Loucy (cell line): ENCODE measurements around the gene MOV10L1.

Experiments used
- EZH2phosphoT487 ChIP-seq: fragments of 200-600 bp; IDR thresholded peaks from 2 replicates; pipeline ENCODE4 v1.6.1; 2018; ENCODE audit warnings: antibody characterized with exemption, mild to moderate bottlenecking, moderate library complexity, borderline replicate concordance
- TF ChIP-seq, protein P1 (sequence below): fragments of 200-600 bp; sonication (generic); conservative IDR thresholded peaks from 2 replicates; pipeline ENCODE4 v1.5.1; 2014; ENCODE audit warnings: mild to moderate bottlenecking, antibody characterized with exemption, low read length

DNA sequence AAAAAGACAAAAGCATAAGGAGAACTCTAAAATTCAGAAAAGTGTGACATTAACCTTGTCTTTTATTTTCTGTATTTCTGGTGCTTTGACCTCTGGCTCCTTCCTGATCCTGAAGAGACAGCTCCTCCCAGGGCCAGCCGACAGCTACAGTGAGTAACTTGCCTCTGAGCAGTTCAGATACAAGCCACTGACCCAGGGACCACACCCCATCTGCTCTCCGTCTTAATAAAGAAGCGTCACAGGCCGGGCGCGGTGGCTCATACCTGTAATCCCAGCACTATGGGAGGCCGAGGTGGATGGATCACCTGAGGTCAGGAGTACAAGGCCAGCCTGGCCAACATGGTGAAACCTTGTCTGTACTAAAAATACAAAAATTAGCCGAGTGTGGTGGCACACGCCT, 11.0 kb upstream of the MOV10L1 start:
- TF ChIP-seq, protein P1, sequence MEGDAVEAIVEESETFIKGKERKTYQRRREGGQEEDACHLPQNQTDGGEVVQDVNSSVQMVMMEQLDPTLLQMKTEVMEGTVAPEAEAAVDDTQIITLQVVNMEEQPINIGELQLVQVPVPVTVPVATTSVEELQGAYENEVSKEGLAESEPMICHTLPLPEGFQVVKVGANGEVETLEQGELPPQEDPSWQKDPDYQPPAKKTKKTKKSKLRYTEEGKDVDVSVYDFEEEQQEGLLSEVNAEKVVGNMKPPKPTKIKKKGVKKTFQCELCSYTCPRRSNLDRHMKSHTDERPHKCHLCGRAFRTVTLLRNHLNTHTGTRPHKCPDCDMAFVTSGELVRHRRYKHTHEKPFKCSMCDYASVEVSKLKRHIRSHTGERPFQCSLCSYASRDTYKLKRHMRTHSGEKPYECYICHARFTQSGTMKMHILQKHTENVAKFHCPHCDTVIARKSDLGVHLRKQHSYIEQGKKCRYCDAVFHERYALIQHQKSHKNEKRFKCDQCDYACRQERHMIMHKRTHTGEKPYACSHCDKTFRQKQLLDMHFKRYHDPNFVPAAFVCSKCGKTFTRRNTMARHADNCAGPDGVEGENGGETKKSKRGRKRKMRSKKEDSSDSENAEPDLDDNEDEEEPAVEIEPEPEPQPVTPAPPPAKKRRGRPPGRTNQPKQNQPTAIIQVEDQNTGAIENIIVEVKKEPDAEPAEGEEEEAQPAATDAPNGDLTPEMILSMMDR, result no peak
- no peak for TF ChIP-seq EZH2phosphoT487
